GM10266 (cell line): ENCODE measurements around the gene ARHGEF5.
"Not testable (repeated sequence)": the region's sequence is repeated elsewhere in the genome, so short reads cannot be mapped to it uniquely, and the experiment has no call there.

Experiments used
- DNase-seq: peaks from one replicate; pipeline ENCODE4 v3.0.0; 2012; ENCODE audit errors: extremely low spot score

ARHGEF5 gene

GRCh38 chr7:144355176-144355822, at the start of gene ARHGEF5:
Gene ARHGEF5 (plus strand): TSS chr7:144355402. CDS start chr7:144362670, 7,268 bp downstream.
- not testable (repeated sequence) for DNase-seq

GRCh38 chr7:144309702-144310101, 45.5 kb upstream of the ARHGEF5 start:
- DNase-seq = not testable (repeated sequence)

GRCh38 chr7:144311218-144311617, 44.0 kb upstream of the ARHGEF5 start:
- DNase-seq = not testable (repeated sequence)

GRCh38 chr7:144311872-144312469, 43.2 kb upstream of the ARHGEF5 start, which contains the start of gene OR2A1:
Gene OR2A1 (plus strand): TSS chr7:144312419. CDS start chr7:144318125, 5,706 bp downstream.
- not testable (repeated sequence) for DNase-seq

- not testable (repeated sequence) for DNase-seq
Observed at GRCh38 chr7:144317537-144317936, 37.7 kb upstream of the ARHGEF5 start.

- DNase-seq = not testable (repeated sequence)
Observed at GRCh38 chr7:144319547-144319946, 35.7 kb upstream of the ARHGEF5 start.

GRCh38 chr7:144321677-144322206, 33.5 kb upstream of the ARHGEF5 start:
- DNase-seq = not testable (repeated sequence)

GRCh38 chr7:144323359-144323758, 31.8 kb upstream of the ARHGEF5 start:
- DNase-seq = not testable (repeated sequence)

- DNase-seq = not testable (repeated sequence)
Observed at GRCh38 chr7:144325868-144326267, 29.3 kb upstream of the ARHGEF5 start.

GRCh38 chr7:144330044-144330443, 25.2 kb upstream of the ARHGEF5 start:
- not testable (repeated sequence) for DNase-seq

GRCh38 chr7:144331221-144331995, 23.8 kb upstream of the ARHGEF5 start:
- DNase-seq = not testable (repeated sequence)

- DNase-seq = not testable (repeated sequence)
Observed at GRCh38 chr7:144331996-144332288, 23.3 kb upstream of the ARHGEF5 start.

- DNase-seq = not testable (repeated sequence)
Observed at GRCh38 chr7:144348625-144349024, 6.6 kb upstream of the ARHGEF5 start.

- not testable (repeated sequence) for DNase-seq
Observed at GRCh38 chr7:144351667-144352066, 3.5 kb upstream of the ARHGEF5 start.

GRCh38 chr7:144356185-144356584, 983 bp downstream of the ARHGEF5 start:
- not testable (repeated sequence) for DNase-seq

- DNase-seq = not testable (repeated sequence)
Observed at GRCh38 chr7:144356860-144357259, 1.7 kb downstream of the ARHGEF5 start.

- not testable (repeated sequence) for DNase-seq
Observed at GRCh38 chr7:144362061-144362460, 6.9 kb downstream of the ARHGEF5 start.

- DNase-seq = not testable (repeated sequence)
Observed at GRCh38 chr7:144365523-144365922, 10.3 kb downstream of the ARHGEF5 start.

GRCh38 chr7:144367250-144367649, 12.0 kb downstream of the ARHGEF5 start:
- DNase-seq = not testable (repeated sequence)

GRCh38 chr7:144369221-144369620, 14.0 kb downstream of the ARHGEF5 start:
- not testable (repeated sequence) for DNase-seq
